Ascending aorta (tissue), 2 donors: ENCODE measurements around the gene ITM2B. TPM values are rescaled to one million over a fixed set of nuclear protein-coding genes. Genes with fewer than 3 reads are reported as not detected.

Experiments used
- DNase-seq, 2 donors: peaks; one replicate each; pipeline ENCODE4 v3.0.0-alpha.2; 2019; ENCODE audit warnings: low spot score in 2 of 2
- H3K27ac ChIP-seq, 2 donors: fragments of 200-600 bp; sonication (generic); one replicate each; pipeline ENCODE4 v1.5.1; 2016 to 2017; ENCODE audit warnings: mild to moderate bottlenecking in 1 of 2
- H3K27me3 ChIP-seq: fragments of 200-600 bp; sonication (generic); one replicate; pipeline ENCODE4 v1.5.1; 2017
- H3K36me3 ChIP-seq, 2 donors: fragments of 200-600 bp; sonication (generic); one replicate each; pipeline ENCODE4 v1.5.1; 2016
- H3K4me1 ChIP-seq, 2 donors: fragments of 200-600 bp; sonication (generic); one replicate each; pipeline ENCODE4 v1.5.1; 2016 to 2017; ENCODE audit warnings: mild to moderate bottlenecking in 1 of 2
- H3K4me3 ChIP-seq, 2 donors: fragments of 200-600 bp; sonication (generic); one replicate each; pipeline ENCODE4 v1.5.1; 2016 to 2017; ENCODE audit warnings: mild to moderate bottlenecking in 1 of 2
- H3K9me3 ChIP-seq, 2 donors: fragments of 200-600 bp; sonication (generic); one replicate each; pipeline ENCODE4 v1.5.1; 2016
- CTCF ChIP-seq, 3 experiments: fragments of 200-600 bp in 2 of 3; fragments of 450-650 bp in 1 of 3; sonication (generic) in 2 of 3; IDR thresholded peaks; one replicate each; pipeline ENCODE4 v1.5.1; 2016 to 2019; ENCODE audit warnings: antibody characterized with exemption in 3 of 3, mild to moderate bottlenecking in 1 of 3, moderate library complexity in 1 of 3
- intact Hi-C: fragments of 100-400 bp; cut with DNase I; formaldehyde crosslinking; loops from one replicate; pipeline ENCODE4 v1.15.1; 2023
- total RNA-seq: library from RNA; depleted of rRNA; stranded (reverse); fragments of >200 nt; gene quantifications from one replicate; pipeline ENCODE4 v1.1.0, GENCODE V29; 2016

The ITM2B gene
- total RNA-seq, 1 donor from 2014 or later = 345 TPM

GRCh38 chr13:48318377-48318811 lies 85.4 kb downstream of the ITM2B start:
- Histone ChIP-seq H3K36me3 (peaks cover 6 to 18% of the 10 kb centered on the region in 2 donors), H3K9me3 (peaks cover 0 to 14% of the 10 kb centered on the region in 2 donors), H3K27ac (peak overlapping the region in 1 of 2 donors; percentile 5), H3K4me3 (peak overlapping the region; percentile 22 to 51), H3K27me3 (no peaks in the 10 kb centered on the region), H3K4me1 (no peaks in the 10 kb centered on the region)
- DNase-seq = no peak
- intact Hi-C loops = no loop called here
- TF ChIP-seq CTCF (IDR thresholded peaks at IDR 0.05) = no peak

- peaks cover 6 to 18% of the 10 kb centered on the region in 2 donors for H3K36me3 ChIP-seq
- no peaks in the 10 kb centered on the region for H3K4me1 ChIP-seq
- H3K9me3 ChIP-seq = peaks cover 0 to 14% of the 10 kb centered on the region in 2 donors
- peak overlapping the region; percentile 0 to 5 for H3K27ac ChIP-seq
- TF ChIP-seq CTCF (IDR thresholded peaks at IDR 0.05) = no peak
- no peaks in the 10 kb centered on the region for H3K27me3 ChIP-seq
- DNase-seq = peak in 1 of 2 donors; percentile 71
- peak overlapping the region in 1 of 2 donors; percentile 51 for H3K4me3 ChIP-seq
- intact Hi-C loops = no loop called here
Observed at GRCh38 chr13:48318821-48319511, 86.0 kb downstream of the ITM2B start.

Other genes starting within 250 kb of the ITM2B start
- gene SUCLA2, start 231.9 kb upstream of the ITM2B start, total RNA-seq = 33.0 TPM
- gene NUDT15, start 195.5 kb upstream of the ITM2B start, total RNA-seq = 4.2 TPM
- 8.6 TPM for gene MED4, start 138.1 kb upstream of the ITM2B start, total RNA-seq
- 10.6 TPM for gene RB1, start 70.5 kb downstream of the ITM2B start, total RNA-seq
- gene LPAR6, start 179.9 kb downstream of the ITM2B start, total RNA-seq = 35.7 TPM